Measurements from ENCODE around the gene CACNA1C.

The CACNA1C gene

GRCh38 chr12:2456122-2456812 is 403.5 kb downstream of the CACNA1C start:
- DNase-seq (ENCODE audit: low spot score), result no peak

- DNase-seq (ENCODE audit: low spot score), result no peak
Observed at GRCh38 chr12:2456813-2457186, 404.0 kb downstream of the CACNA1C start.

GRCh38 chr12:2457215-2457932 is 404.6 kb downstream of the CACNA1C start:
- DNase-seq (ENCODE audit: low spot score), result no peak

- DNase-seq (ENCODE audit: low spot score), result no peak
Observed at GRCh38 chr12:2457933-2458414, 405.2 kb downstream of the CACNA1C start.

GRCh38 chr12:2460051-2460670 is 407.4 kb downstream of the CACNA1C start:
- no peak for DNase-seq (ENCODE audit: low spot score)

- DNase-seq (ENCODE audit: low spot score), result no peak
Observed at GRCh38 chr12:2461046-2461445, 408.3 kb downstream of the CACNA1C start.

- DNase-seq (ENCODE audit: low spot score), result no peak
Observed at GRCh38 chr12:2461645-2462044, 408.9 kb downstream of the CACNA1C start.

GRCh38 chr12:2462087-2462486 is 409.3 kb downstream of the CACNA1C start:
- no peak for DNase-seq (ENCODE audit: low spot score)

GRCh38 chr12:2463719-2464118 is 410.9 kb downstream of the CACNA1C start:
- no peak for DNase-seq (ENCODE audit: low spot score)

GRCh38 chr12:2465681-2466080 is 412.9 kb downstream of the CACNA1C start:
- no peak for DNase-seq (ENCODE audit: low spot score)

- DNase-seq (ENCODE audit: low spot score), result no peak
Observed at GRCh38 chr12:2466211-2466610, 413.4 kb downstream of the CACNA1C start.

GRCh38 chr12:2467447-2468195 is 414.8 kb downstream of the CACNA1C start:
- no peak for DNase-seq (ENCODE audit: low spot score)

GRCh38 chr12:2475984-2476383 is 423.2 kb downstream of the CACNA1C start:
- no peak for DNase-seq (ENCODE audit: low spot score)

- DNase-seq (ENCODE audit: low spot score), result no peak
Observed at GRCh38 chr12:2477009-2477766, 424.4 kb downstream of the CACNA1C start.

- no peak for DNase-seq (ENCODE audit: low spot score)
Observed at GRCh38 chr12:2479851-2480535, 427.2 kb downstream of the CACNA1C start.

- DNase-seq (ENCODE audit: low spot score), result no peak
Observed at GRCh38 chr12:2481346-2481745, 428.6 kb downstream of the CACNA1C start.

GRCh38 chr12:2481951-2482350 is 429.2 kb downstream of the CACNA1C start:
- no peak for DNase-seq (ENCODE audit: low spot score)

GRCh38 chr12:2482938-2483660 is 430.3 kb downstream of the CACNA1C start:
- DNase-seq (ENCODE audit: low spot score), result no peak

GRCh38 chr12:2483713-2484112 is 430.9 kb downstream of the CACNA1C start:
- DNase-seq (ENCODE audit: low spot score), result no peak

GRCh38 chr12:2484141-2484776 is 431.5 kb downstream of the CACNA1C start:
- DNase-seq (ENCODE audit: low spot score), result no peak

Measured in ecto neural progenitor cell (in vitro differentiated cells).